ENCODE data around the gene CWC22.

GRCh38 chr2:179949438-179949837, 57.7 kb downstream of the CWC22 start:
- TF ChIP-seq CTCF (IDR thresholded peaks at IDR 0.05): no peak
- no peak for TF ChIP-seq POLR2A (IDR thresholded peaks at IDR 0.05)
